H7 (cell line): ENCODE data around the gene CDH19. TPM values are rescaled to one million over a fixed set of nuclear protein-coding genes. Genes with fewer than 3 reads are reported as not detected.
"Not testable (repeated sequence)": the region's sequence is repeated elsewhere in the genome, so short reads cannot be mapped to it uniquely, and the experiment has no call there.

Source experiments
- DNase-seq: peaks from one replicate; pipeline ENCODE4 v3.0.0; 2012
- H3K27me3 ChIP-seq: 2 replicates; pipeline ENCODE4 v1.6.0; 2011; ENCODE audit warnings: mild to moderate bottlenecking, low read length; ENCODE audit not compliant: control insufficient read depth, insufficient read depth
- H3K36me3 ChIP-seq: replicated peaks from 2 replicates; pipeline ENCODE4 v1.5.1; 2011; ENCODE audit warnings: low read length; ENCODE audit not compliant: control insufficient read depth, insufficient read depth
- H3K4me3 ChIP-seq: 2 replicates; pipeline ENCODE4 v1.5.1; 2011; ENCODE audit warnings: low read depth, mild to moderate bottlenecking, control low read depth, low read length, moderate library complexity; ENCODE audit not compliant: insufficient read depth
- total RNA-seq: library from RNA; depleted of rRNA; stranded (reverse); fragments of >200 nt; shearing (Covaris generic); gene quantifications from 2 replicates; pipeline ENCODE4 v1.2.3, GENCODE V29; 2014

Gene CDH19
- total RNA-seq, 1 experiment from 2014 or later, result not detected

- no peak overlapping the region for H3K4me3 ChIP-seq
- no peaks in the 10 kb centered on the region for H3K36me3 ChIP-seq
- DNase-seq, result no peak
- no peaks in the 10 kb centered on the region for H3K27me3 ChIP-seq
These were observed 69.8 kb downstream of the CDH19 start for GRCh38 chr18:66534110-66534509.

GRCh38 chr18:66533693-66534092, 70.2 kb downstream of the CDH19 start:
- no peak for DNase-seq
- Histone ChIP-seq H3K4me3 (no peak overlapping the region), H3K27me3 (no peaks in the 10 kb centered on the region), H3K36me3 (no peaks in the 10 kb centered on the region)

- H3K4me3 ChIP-seq, result no peak overlapping the region
- H3K36me3 ChIP-seq, result no peaks in the 10 kb centered on the region
- peak; percentile 1 for DNase-seq
- H3K27me3 ChIP-seq, result no peaks in the 10 kb centered on the region
These were observed 80.5 kb downstream of the CDH19 start for GRCh38 chr18:66523219-66523991.

- no peaks in the 10 kb centered on the region for H3K27me3 ChIP-seq
- H3K36me3 ChIP-seq, result no peaks in the 10 kb centered on the region
- H3K4me3 ChIP-seq, result no peak overlapping the region
- no peak for DNase-seq
These were observed 89.9 kb downstream of the CDH19 start for GRCh38 chr18:66513996-66514395.

- no peak for DNase-seq
- no peaks in the 10 kb centered on the region for H3K36me3 ChIP-seq
- H3K4me3 ChIP-seq, result no peak overlapping the region
- H3K27me3 ChIP-seq, result no peaks in the 10 kb centered on the region
These were observed 92.1 kb downstream of the CDH19 start for GRCh38 chr18:66511792-66512191.

- Histone ChIP-seq H3K36me3 (no peaks in the 10 kb centered on the region), H3K4me3 (no peak overlapping the region), H3K27me3 (no peaks in the 10 kb centered on the region)
- no peak for DNase-seq
These were observed 92.6 kb downstream of the CDH19 start for GRCh38 chr18:66511289-66511688.

- no peaks in the 10 kb centered on the region for H3K27me3 ChIP-seq
- no peak overlapping the region for H3K4me3 ChIP-seq
- DNase-seq, result no peak
- no peaks in the 10 kb centered on the region for H3K36me3 ChIP-seq
These were observed 93.4 kb downstream of the CDH19 start for GRCh38 chr18:66510357-66511045.

GRCh38 chr18:66508937-66509336, 95.0 kb downstream of the CDH19 start:
- H3K27me3 ChIP-seq, result no peaks in the 10 kb centered on the region
- DNase-seq, result no peak
- H3K36me3 ChIP-seq, result no peaks in the 10 kb centered on the region
- no peak overlapping the region for H3K4me3 ChIP-seq

- Histone ChIP-seq H3K4me3 (no peak overlapping the region), H3K27me3 (no peaks in the 10 kb centered on the region), H3K36me3 (no peaks in the 10 kb centered on the region)
- DNase-seq, result no peak
These were observed 97.7 kb downstream of the CDH19 start for GRCh38 chr18:66506178-66506577.

- no peaks in the 10 kb centered on the region for H3K36me3 ChIP-seq
- no peak for DNase-seq
- H3K27me3 ChIP-seq, result no peaks in the 10 kb centered on the region
- no peak overlapping the region for H3K4me3 ChIP-seq
These were observed 106.5 kb downstream of the CDH19 start for GRCh38 chr18:66497351-66497750.

- no peaks in the 10 kb centered on the region for H3K27me3 ChIP-seq
- H3K36me3 ChIP-seq, result no peaks in the 10 kb centered on the region
- no peak overlapping the region for H3K4me3 ChIP-seq
- DNase-seq, result peak; percentile 1
These were observed 108.0 kb downstream of the CDH19 start for GRCh38 chr18:66495844-66496243.

- Histone ChIP-seq H3K36me3 (no peaks in the 10 kb centered on the region), H3K27me3 (no peaks in the 10 kb centered on the region), H3K4me3 (no peak overlapping the region)
- DNase-seq, result no peak
These were observed 130.0 kb downstream of the CDH19 start for GRCh38 chr18:66473882-66474281.

GRCh38 chr18:66466184-66466583, 137.7 kb downstream of the CDH19 start:
- H3K36me3 ChIP-seq, DNase-seq, H3K27me3 ChIP-seq, H3K4me3 ChIP-seq: not testable (repeated sequence)

- Histone ChIP-seq H3K4me3 (no peak overlapping the region), H3K27me3 (no peaks in the 10 kb centered on the region), H3K36me3 (no peaks in the 10 kb centered on the region)
- no peak for DNase-seq
These were observed 142.5 kb downstream of the CDH19 start for GRCh38 chr18:66461344-66461743.

- H3K36me3 ChIP-seq, result no peaks in the 10 kb centered on the region
- H3K4me3 ChIP-seq, result no peak overlapping the region
- DNase-seq, result no peak
- no peaks in the 10 kb centered on the region for H3K27me3 ChIP-seq
These were observed 146.6 kb downstream of the CDH19 start for GRCh38 chr18:66457245-66457644.
